Heart left ventricle (tissue), 13 donors: ENCODE results near the gene BSPRY.

ENCODE experiments used
- CTCF ChIP-seq, 12 donors: fragments of 200-600 bp; sonication (generic) in 4 of 12; IDR thresholded peaks; one replicate each; pipeline versions ENCODE4 v1.5.0 to v1.8.0; 2018 to 2022; ENCODE audit warnings: antibody characterized with exemption in 12 of 12, mild to moderate bottlenecking in 5 of 12
- POLR2A ChIP-seq, 2 donors: fragments of 450-650 bp; IDR thresholded peaks; one replicate each; pipeline ENCODE4 v1.6.1; 2017; ENCODE audit warnings: antibody characterized with exemption in 2 of 2, mild to moderate bottlenecking in 2 of 2, moderate library complexity in 2 of 2
- donor health status: ischemic (EF 13 %, LVEDD 7.1; RV severe dilation, severe dysfunction).
- donor health status: DM: no; HTN: yes; CAD: no.
- donor health status: DM: no; HTN: no; CAD: no.
- donor health status: ischemic (EF 25% LVEDD 6.9; RV normal size, moderate dysfunction).
- donor health status: ischemic (EF 25% LVEDD 5.7; RV mildly dilated, moderate dysfunction).
- donor health status: ischemic (EF 35%, LVEDD 5.7; RV mildly dilated, moderate dysfunction).
- donor health status: nonischemic (EF 11% LVEDD 7.7; RV severe dilation, severe dysfunction).
- donor health status: DM: yes; HTN: yes; CAD: no.
- donor health status: PGD.
- donor health status: ischemic (EF 29% LVEDD 5.4; RV normal size, mild dysfunction).
- donor health status: nonischemic (EF 23%, LVEDD 6.1; RV moderate dilation, normal function).

- TF ChIP-seq CTCF (IDR thresholded peaks at IDR 0.05): no peak
- no peak for TF ChIP-seq POLR2A (IDR thresholded peaks at IDR 0.05)
Observed at GRCh38 chr9:113417370-113417769, 68.0 kb downstream of the BSPRY start.
